NCI-H524 (cell line): ENCODE results near the gene KIF14.

Experiments used
- DNase-seq, 2 experiments: peaks; one replicate each; lab custom pipeline; 2025; lab: John Stamatoyannopoulos, UW

KIF14 gene, protein sequence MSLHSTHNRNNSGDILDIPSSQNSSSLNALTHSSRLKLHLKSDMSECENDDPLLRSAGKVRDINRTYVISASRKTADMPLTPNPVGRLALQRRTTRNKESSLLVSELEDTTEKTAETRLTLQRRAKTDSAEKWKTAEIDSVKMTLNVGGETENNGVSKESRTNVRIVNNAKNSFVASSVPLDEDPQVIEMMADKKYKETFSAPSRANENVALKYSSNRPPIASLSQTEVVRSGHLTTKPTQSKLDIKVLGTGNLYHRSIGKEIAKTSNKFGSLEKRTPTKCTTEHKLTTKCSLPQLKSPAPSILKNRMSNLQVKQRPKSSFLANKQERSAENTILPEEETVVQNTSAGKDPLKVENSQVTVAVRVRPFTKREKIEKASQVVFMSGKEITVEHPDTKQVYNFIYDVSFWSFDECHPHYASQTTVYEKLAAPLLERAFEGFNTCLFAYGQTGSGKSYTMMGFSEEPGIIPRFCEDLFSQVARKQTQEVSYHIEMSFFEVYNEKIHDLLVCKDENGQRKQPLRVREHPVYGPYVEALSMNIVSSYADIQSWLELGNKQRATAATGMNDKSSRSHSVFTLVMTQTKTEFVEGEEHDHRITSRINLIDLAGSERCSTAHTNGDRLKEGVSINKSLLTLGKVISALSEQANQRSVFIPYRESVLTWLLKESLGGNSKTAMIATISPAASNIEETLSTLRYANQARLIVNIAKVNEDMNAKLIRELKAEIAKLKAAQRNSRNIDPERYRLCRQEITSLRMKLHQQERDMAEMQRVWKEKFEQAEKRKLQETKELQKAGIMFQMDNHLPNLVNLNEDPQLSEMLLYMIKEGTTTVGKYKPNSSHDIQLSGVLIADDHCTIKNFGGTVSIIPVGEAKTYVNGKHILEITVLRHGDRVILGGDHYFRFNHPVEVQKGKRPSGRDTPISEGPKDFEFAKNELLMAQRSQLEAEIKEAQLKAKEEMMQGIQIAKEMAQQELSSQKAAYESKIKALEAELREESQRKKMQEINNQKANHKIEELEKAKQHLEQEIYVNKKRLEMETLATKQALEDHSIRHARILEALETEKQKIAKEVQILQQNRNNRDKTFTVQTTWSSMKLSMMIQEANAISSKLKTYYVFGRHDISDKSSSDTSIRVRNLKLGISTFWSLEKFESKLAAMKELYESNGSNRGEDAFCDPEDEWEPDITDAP (N-terminal part only)

DNA sequence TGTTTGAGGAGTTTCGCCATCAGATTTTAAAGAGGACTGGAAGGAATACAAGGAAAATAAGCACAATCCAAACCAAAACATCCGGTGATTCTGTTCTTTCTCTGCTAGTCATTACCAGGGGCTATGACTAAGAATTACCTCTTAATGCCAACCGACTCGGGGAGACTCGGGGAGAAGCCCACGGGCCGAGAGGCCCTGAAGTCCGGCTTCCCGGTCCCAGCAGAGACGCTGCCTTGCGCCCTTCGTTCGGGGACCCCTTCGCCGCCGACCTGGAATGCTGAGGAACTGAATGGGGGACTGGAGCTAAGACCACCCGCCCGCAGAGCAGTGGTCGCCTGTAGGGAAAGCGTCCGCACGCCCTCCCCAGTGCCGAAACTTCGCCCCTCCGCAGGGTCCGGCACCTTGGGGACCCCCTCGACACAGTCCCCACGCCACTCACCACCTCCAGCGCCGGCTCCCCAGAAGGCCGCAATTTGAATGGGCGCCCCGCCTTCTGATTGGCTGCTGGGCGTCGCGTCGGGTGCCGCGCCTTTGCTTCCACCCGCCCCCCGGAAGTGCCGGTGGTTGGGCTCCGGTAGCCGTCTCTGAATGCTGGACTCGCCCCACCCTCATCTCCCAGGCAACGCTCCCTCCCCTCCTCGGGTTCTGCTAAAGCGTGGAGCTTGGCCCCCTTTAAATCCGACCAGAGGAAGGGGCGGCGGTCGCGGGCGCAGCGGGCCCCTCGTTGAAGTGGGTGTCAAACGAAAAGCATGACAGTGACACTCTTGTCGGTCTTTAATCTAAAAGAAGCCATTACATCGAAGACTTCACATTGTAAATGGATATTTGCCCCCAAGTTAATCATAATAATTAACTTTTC is at the start of gene KIF14:
Gene KIF14, minus strand, starts transcription at position 479 of the 859 bp plus-strand sequence. CDS start 2,028 bp downstream, outside the sequence.
- DNase-seq, result peak; percentile 87 to 90

DNA sequence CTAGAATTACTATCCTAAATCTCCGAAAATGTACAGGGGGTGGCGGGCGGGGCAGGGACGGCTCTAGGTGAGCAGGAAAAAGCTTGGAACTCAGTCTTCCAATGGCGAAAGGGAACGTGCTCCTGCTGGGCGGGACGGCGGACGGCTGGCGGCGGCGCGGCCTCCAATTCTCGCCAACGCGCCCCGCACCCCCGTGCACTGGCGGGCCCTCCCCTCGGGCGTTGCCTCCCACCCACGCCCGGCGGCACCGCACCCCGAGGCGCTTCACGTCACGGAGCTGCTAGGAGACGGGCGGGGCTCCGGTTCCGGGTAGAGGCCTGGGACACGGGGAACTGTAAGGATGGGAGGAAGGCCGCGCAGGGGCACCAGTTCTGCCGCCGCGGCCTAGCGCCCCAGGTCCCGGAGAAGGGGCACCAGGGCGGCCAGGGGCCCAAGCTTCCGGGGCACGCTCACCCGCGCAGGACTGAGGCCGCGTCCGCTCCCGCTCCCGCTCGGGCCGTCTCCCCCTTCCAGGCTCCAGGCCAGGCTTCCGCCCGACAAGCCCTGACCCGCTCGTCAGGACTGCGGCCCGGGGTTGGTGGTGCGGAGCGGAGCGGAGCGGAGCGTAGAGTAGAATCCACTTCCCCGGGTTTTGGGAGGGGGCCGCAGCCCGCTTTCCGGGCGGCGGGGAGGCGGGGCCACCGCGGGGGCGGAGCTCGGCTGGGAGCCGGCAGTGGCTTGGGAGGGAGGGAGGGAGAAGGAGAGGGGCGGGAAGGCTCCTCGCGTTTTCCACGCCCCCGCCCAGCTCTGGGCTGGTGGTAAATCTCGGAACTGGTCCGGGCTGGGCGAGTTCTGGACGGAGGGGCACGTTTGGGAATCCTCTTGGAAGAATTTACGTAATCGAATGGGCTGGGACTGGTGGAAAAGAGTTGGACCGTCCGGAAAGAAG is 49.0 kb upstream of the KIF14 start, which contains the start of gene DDX59:
Gene DDX59, minus strand, starts transcription at position 594 of the 928 bp plus-strand sequence. CDS start 3,167 bp downstream, outside the sequence.
- DNase-seq, result peak; percentile 94 to 97

DNA sequence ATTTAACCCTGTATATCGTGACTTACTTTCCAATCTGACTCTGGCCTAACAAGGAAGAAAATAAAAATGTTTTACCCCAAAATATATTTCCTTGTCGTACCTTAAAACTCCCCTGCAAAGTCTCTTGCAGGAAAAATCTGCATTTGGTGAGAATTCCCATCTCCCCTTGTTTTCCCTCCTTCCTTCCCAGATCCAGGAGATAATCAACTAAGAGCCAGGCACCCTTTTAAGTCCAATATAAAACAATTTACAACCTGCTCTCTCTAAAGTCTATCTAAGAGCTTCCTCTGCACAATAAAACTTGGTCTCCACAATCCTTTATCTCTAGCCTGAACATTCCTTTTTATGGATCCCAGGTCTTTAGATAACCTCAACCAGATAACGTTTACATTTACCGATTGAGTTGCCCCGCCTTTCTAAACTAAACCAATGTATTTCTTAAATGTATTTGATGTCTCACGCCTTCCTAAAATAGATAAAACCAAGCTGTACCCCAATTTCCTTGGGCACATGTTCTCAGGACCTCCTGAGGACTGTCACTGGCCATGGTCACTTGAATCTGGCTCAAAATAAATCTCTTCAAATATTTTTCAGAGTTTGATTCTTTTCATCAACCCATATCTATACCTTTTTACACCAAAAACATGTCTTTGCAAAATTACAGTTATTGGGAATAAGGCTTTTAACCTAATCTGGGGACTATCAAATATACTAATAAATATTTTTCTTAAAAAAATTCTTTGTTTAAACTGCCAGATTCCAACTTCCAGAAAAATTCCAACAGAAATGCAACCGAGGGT is 48.2 kb upstream of the KIF14 start:
- DNase-seq, result no peak

DNA sequence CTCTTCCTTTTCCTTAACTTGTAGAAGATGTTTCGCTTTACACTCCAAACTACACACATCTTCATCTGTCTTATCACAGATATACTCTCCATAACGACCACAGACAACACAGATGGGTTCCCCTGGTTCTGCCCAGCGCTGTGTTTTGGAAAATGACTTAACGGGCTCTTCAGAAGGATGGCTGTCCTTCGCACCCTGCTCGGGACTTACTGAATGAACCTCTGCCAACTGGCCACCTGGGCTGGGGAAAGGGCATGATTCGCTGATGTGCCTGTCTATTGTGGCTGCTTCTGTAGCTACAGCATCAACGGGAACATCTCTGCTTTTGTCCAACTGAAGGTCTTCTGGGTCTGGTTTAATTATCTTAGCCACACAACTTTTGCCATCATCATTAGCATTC is 45.8 kb upstream of the KIF14 start:
- DNase-seq, result no peak

DNA sequence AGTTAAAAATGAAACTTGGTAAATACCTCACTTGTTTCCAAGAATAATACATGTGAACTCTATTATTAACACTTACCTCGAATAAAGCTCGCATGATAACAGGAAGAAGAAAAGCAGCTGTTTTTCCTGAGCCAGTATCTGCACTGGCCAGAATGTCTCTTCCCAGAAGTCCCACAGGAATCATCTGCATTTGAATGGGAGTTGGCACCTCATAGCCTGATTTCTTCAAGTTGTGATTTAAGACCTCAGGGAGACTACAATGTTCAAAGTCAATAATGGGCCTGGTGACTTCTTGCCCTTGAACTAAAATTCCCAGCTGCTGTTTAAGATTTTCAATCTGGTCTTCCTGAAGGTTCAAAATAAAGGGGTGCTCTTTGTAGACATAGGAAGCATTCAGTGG is 45.3 kb upstream of the KIF14 start:
- DNase-seq, result no peak

DNA sequence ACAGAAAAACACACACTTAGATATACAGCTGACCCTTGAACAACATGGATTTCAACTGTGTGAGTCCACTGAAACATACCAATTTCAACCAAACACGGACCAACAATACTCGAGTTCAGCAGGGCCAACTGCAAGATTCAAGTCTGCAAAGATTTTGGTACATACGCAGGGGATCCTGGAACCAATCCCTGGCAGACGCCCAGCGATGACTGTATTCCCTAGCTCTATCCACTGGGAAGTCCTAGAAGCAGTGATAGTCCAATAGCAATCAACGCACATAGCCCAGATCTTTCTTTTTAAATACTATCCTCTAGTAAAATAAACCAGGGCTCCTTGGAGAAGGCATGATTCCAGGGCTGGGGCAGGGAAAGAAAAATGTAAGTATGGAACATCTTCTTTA is 40.2 kb upstream of the KIF14 start:
- DNase-seq, result no peak

DNA sequence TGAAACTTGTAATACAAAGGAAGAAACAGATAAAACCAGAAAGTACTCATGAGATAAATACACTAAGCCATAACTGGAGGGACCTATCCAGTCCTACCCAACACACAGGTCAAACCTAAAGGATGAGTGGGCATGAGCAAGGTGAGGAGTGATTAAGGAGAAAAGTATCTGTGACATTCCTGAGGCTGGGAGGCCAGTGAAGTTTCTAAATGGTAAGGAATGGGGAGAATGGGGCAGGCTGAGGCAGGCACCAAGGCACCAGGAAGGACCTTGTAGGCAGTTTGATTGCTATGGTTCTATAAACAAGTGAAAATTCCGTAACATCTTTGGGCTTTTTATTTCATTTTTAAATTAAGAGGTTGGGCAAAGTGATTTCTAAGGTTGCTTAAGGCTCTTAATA is 38.7 kb upstream of the KIF14 start:
- no peak for DNase-seq

DNA sequence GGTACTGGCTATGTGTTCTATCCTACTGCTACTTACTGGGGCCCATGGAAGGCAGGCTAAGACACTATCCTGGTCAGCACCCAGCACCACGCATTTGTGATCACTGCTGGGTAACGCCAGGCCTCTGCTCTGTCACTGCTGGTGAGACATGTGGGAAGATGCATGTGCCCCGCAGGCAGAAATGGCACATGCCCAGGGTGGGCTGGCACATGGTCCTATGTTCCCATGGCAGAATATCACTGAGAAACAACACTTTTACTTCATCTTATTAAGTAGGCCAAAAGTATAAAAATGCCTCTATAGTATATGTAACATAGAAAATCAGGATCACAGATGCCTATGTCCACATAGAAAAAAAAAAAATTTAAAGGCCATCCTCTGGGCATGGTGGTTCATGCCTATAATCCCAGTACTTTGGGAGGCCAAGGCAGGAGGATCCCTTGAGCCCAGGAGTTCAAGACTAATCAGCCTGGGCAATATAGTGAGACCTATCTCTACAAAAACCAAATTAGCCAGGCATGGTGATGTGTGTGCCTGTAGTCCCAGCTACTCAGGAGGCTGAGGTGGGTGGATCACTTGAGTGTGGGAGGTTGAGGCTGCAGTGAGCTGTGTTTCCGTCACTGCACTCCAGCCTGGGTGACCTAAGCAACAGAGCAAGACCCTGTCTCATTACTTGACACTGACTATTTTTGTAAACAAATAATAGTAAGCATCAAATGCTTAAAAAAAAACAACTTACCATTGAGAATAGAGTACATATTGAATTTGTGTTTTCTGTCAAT is 37.7 kb upstream of the KIF14 start:
- DNase-seq, result no peak

DNA sequence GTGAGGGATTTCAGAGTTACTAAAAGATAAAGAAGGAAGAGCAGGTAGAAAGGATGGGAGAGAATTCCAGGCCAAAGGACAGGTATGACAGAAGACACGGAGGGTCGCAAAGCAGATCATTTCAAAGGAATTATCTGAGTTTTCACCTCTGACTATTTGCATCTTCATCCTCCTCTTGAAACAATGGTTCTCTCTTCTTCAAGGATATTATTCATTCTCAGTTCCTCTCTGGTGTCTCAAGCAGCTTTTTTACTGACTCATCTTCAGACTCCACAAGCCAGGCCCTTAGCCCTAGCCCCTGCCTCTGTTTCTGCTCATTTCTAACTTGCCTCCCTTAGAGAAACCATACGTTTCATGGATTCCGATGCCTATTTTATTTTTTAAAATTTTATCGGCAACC is 34.1 kb upstream of the KIF14 start:
- no peak for DNase-seq

DNA sequence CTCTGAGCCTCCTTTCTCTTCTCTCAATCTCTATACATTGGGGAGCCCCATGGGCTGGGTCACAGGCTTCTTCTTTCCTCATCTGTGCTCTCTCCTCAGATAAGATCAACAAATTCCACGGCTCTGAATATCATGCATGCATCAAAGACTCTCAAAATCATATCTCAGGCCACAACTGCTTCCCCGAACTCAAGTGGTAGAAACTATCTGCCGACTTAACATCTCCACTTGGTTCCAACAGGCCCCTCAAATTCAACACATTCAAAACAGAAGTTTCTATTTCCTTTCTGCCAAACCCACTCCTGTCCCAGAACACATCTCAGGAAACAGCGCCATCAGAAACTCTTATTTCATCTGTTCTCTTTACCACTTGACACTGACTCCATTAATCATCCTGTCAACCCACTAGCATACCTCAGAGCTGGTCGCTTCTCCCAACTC is 32.5 kb upstream of the KIF14 start:
- DNase-seq, result no peak

DNA sequence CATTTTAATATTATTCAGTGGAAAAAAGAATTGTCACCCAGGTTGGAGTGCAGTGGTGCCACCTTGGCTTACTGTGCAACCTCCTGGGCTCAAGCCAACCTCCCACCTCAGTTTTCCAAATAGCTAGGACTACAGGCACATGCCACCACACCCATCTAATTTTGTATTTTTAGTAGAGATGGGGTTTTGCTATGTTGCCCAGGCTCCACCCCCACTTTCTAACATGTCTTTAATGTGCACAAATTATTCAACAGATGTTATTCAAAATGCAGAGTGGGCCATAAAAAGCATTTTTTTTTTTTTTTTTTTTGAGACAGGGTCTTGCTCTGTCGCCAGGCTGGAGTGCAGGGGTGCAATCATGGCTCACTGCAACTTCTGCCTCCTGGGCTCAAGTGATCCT is 31.8 kb upstream of the KIF14 start:
- no peak for DNase-seq

DNA sequence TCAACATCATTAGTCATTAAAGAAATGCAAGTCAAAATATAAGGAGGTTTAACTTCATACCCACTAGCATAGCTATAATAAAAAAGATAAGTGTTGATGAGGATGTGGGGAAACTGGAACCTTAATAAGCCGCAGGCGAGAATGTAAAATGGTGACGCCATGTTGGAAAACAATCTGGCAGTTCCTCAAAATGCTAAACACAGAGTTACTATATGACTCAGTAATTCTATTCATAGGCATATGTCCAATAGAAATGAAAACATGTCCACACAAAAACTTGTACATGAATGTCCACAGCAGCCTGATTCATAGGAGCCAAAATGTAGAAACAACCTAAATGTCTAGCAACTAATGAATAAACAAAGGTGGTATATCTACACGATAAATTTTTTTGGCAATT is 26.0 kb upstream of the KIF14 start:
- no peak for DNase-seq

DNA sequence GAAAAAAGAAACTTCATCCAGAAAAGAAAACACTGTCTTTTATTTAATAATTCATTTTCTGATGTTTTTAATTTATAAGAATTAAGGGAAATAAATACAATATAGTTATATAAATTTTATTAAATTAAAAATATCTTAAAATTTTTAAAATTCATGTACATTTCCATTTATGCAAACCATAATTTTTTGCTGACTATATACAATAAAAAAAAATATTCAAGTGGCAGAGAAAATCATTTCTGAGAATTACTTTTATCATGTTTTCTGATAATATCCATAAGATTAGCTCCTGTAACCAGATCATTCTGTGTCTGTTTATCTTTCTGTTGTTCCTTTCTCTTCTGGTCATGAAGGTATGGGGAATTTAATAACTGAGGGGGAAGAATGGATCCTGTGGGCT is 23.5 kb upstream of the KIF14 start:
- no peak for DNase-seq

DNA sequence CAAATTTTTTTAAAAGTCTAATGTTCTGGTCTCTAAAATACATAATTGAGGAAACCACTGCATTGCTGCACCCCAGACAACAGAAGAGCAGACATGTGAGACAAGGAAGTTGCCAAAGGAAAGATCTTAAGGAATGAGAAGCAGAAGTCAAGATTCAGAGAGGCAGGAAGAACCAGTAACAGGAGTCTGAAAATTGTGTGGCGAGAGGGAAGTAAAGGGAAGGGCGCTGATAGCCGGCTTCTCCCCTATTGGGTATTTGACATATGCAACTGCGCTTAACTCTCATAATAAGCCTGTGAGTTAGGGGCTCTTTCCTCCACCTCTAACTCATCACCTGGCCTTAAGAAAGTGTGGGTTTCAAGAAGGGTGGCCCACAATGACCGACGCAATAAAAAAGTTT is 21.9 kb upstream of the KIF14 start:
- no peak for DNase-seq

DNA sequence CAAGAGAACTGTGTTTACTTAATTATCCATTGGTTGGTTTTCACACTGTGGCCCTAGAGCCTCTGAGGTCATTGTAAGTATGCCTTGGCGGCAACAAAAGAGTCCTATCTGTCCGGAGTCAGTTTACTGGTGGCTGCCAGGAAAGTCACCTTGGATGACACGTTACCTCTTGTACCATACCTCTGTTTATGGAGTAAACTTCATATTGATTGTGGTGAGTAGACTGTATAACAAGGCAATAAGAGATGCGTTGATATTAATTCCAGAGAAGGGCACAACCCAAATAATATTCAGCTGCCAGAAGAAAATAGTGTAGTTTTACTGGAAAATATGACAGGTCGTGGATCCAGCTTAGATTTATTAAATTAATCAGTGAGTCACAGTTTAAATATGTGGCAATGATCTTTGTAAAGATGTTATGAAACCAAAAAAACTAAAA is 20.4 kb upstream of the KIF14 start:
- no peak for DNase-seq

DNA sequence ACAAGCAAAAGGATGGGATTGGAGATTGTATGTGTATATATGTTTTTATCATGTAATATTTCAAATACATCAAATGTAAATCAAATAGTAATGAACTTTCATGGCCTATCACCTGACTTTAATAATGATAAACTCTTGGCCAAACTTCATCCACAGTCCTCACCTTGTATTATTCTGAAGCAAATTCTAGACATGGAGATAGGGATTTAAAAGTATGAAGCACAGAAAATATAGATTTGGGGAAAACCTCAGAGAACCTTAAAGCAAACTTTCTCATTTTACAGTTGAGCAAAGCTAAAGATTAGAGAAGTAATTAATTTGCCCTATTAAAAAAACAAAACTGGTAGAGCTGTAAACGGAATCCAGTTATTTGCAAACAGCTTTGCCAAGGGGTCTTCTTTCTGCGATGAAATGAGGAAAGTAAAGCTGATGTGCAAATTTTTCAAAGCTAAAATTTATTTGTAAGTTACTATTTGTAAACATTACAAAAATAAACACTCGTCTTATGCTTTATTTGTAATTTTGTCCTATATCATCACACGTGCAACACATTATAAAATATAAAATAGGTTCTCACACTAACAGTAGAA is 19.9 kb upstream of the KIF14 start:
- no peak for DNase-seq

DNA sequence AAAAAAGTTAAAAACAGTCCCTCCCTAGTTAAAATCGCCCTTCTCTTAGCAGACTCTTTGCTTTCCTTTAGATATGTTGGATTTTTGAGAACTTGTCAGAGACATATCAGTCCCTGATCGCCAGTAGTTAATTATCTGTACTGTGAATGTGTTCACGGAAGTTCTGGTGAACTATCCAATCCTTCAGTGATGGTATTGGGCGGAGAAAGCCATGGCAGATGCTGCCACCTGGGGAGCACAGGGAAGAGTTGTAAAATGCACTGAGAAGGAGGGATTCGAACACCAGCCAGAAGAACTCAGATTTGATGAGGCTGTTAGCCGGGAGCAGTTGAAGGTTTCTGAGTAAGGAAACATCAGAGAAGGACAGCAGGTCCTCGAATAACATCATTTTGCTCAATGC is 17.5 kb upstream of the KIF14 start:
- no peak for DNase-seq

DNA sequence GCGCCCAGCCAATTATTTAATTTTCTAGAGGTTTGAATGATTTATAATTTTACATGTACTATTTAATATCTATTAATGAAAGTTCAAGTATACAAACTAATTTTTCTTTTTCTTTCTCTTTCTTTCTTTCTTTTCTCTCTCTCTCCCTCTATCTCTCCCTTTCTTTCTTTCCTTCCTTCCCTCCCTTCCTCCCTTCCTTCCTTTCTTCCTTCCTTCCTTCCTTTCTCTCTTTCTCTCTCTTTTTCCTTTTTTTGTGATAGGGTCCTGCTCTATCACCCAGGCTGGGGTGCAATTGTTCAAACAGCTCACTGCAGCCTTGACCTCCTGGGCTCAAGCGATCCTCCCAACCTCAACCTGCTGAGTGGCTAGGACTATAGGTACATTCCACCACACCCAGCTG is 16.1 kb upstream of the KIF14 start:
- no peak for DNase-seq
